Measurements from ENCODE around the gene GINS2.

- TF ChIP-seq POLR2AphosphoS5 (IDR thresholded peaks at IDR 0.05; ENCODE audit: low read depth, low read length), result no peak
- TF ChIP-seq CTCF (IDR thresholded peaks at IDR 0.05), result no peak
- TF ChIP-seq, protein P1, sequence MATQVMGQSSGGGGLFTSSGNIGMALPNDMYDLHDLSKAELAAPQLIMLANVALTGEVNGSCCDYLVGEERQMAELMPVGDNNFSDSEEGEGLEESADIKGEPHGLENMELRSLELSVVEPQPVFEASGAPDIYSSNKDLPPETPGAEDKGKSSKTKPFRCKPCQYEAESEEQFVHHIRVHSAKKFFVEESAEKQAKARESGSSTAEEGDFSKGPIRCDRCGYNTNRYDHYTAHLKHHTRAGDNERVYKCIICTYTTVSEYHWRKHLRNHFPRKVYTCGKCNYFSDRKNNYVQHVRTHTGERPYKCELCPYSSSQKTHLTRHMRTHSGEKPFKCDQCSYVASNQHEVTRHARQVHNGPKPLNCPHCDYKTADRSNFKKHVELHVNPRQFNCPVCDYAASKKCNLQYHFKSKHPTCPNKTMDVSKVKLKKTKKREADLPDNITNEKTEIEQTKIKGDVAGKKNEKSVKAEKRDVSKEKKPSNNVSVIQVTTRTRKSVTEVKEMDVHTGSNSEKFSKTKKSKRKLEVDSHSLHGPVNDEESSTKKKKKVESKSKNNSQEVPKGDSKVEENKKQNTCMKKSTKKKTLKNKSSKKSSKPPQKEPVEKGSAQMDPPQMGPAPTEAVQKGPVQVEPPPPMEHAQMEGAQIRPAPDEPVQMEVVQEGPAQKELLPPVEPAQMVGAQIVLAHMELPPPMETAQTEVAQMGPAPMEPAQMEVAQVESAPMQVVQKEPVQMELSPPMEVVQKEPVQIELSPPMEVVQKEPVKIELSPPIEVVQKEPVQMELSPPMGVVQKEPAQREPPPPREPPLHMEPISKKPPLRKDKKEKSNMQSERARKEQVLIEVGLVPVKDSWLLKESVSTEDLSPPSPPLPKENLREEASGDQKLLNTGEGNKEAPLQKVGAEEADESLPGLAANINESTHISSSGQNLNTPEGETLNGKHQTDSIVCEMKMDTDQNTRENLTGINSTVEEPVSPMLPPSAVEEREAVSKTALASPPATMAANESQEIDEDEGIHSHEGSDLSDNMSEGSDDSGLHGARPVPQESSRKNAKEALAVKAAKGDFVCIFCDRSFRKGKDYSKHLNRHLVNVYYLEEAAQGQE (IDR thresholded peaks at IDR 0.05; ENCODE audit: insufficient read depth in 1 of 2, low read depth in 2 of 2, low read length in 1 of 2), result no peak
- no peak for TF ChIP-seq SIN3A (IDR thresholded peaks at IDR 0.05; ENCODE audit: borderline replicate concordance, insufficient read depth, low read depth, low read length)
- TF ChIP-seq TCF7L2 (IDR thresholded peaks at IDR 0.05; ENCODE audit: low read depth, low read length), result no peak
Measured at GRCh38 chr16:85686912-85687591, 1.7 kb downstream of the GINS2 start.
